PC-9 (cell line): ENCODE data around the gene GMEB2. TPM values are rescaled to one million over a fixed set of nuclear protein-coding genes. Genes with fewer than 3 reads are reported as not detected.
A peak's percentile ranks its signal among the peaks of the same experiment; 100 is the strongest.

ENCODE experiments used
- BruUV-seq: library from RNA; stranded (reverse); fragments of 400-500 nt; replicated peaks from 2 replicates; lab custom pipeline; 2021; lab: Mats Ljungman, UMichigan
- CTCF ChIA-PET: fragments of 300-600 bp; sonication (Branson Sonifier 250); formaldehyde crosslinking; loops from one replicate; lab custom pipeline; 2022; ENCODE audit warnings: antibody characterized with exemption; lab: Charles Lee
- POLR2A ChIA-PET: fragments of 300-600 bp; sonication (Branson Sonifier 250); formaldehyde crosslinking; loops from one replicate; lab custom pipeline; 2022; ENCODE audit warnings: antibody characterized with exemption; ENCODE audit not compliant: unreplicated experiment; lab: Charles Lee
- DNase-seq, 2 experiments: peaks; one replicate each; pipeline versions ENCODE4 v3.0.0 to v3.0.0-alpha.2; 2015 to 2022; ENCODE audit warnings: mixed read lengths in 1 of 2
- H2AFZ ChIP-seq: fragments of 200-600 bp; sonication (generic); 2 replicates; pipeline ENCODE4 v1.8.1; 2017; ENCODE audit warnings: antibody characterized with exemption
- H3F3A ChIP-seq: fragments of 200-600 bp; sonication (generic); 2 replicates; pipeline ENCODE4 v1.8.1; 2017; ENCODE audit warnings: antibody characterized with exemption, mild to moderate bottlenecking, low read depth; ENCODE audit not compliant: insufficient read depth
- H3K27ac ChIP-seq: fragments of 200-600 bp; sonication (generic); 2 replicates; pipeline ENCODE4 v1.6.1; 2016; ENCODE audit warnings: mixed run types
- H3K27me3 ChIP-seq: fragments of 200-600 bp; sonication (generic); 2 replicates; pipeline ENCODE4 v1.6.1; 2016; ENCODE audit warnings: low read depth, mixed run types; ENCODE audit not compliant: insufficient read depth
- H3K36me3 ChIP-seq: fragments of 200-600 bp; sonication (generic); 2 replicates; pipeline ENCODE4 v1.6.1; 2016; ENCODE audit warnings: low read depth, mixed run types
- H3K4me1 ChIP-seq: fragments of 200-600 bp; sonication (generic); replicated peaks from 2 replicates; pipeline ENCODE4 v1.6.1; 2016; ENCODE audit warnings: mixed run types; ENCODE audit not compliant: insufficient read depth
- H3K4me2 ChIP-seq: fragments of 200-600 bp; sonication (generic); 2 replicates; pipeline ENCODE4 v1.6.1; 2017; ENCODE audit warnings: mixed run types
- H3K4me3 ChIP-seq: fragments of 200-600 bp; sonication (generic); 2 replicates; pipeline ENCODE4 v1.6.1; 2016; ENCODE audit warnings: mixed run types
- H3K79me2 ChIP-seq: fragments of 200-600 bp; sonication (generic); 2 replicates; pipeline ENCODE4 v1.6.1; 2017; ENCODE audit warnings: low read depth, mixed run types
- H3K9me2 ChIP-seq: fragments of 200-600 bp; sonication (generic); 2 replicates; pipeline ENCODE4 v1.8.1; 2017; ENCODE audit warnings: mild to moderate bottlenecking; ENCODE audit not compliant: insufficient read depth
- H3K9me3 ChIP-seq: fragments of 200-600 bp; sonication (generic); 2 replicates; pipeline ENCODE4 v1.8.1; 2016; ENCODE audit warnings: low read depth; ENCODE audit not compliant: insufficient read depth
- H4K20me1 ChIP-seq: fragments of 200-600 bp; sonication (generic); 2 replicates; pipeline ENCODE4 v1.8.1; 2017; ENCODE audit not compliant: insufficient read depth
- CTCF ChIP-seq: fragments of 200-600 bp; sonication (generic); conservative IDR thresholded peaks from 2 replicates; pipeline ENCODE4 v1.6.1; 2017; ENCODE audit warnings: mixed run types, antibody characterized with exemption, mild to moderate bottlenecking, moderate library complexity
- EZH2 ChIP-seq: fragments of 200-600 bp; sonication (generic); IDR thresholded peaks from 2 replicates; pipeline ENCODE4 v1.8.0; 2017; ENCODE audit warnings: antibody characterized with exemption, low read depth
- intact Hi-C: fragments of 100-400 bp; cut with micrococcal nuclease; formaldehyde crosslinking; loops from one replicate; pipeline ENCODE4 v1.10.0; 2022; ENCODE audit not compliant: unreplicated experiment
- total RNA-seq: library from RNA; stranded (reverse); gene quantifications from 2 replicates; pipeline ENCODE4 v1.2.3, GENCODE V29; 2021

GMEB2 gene
- total RNA-seq, 1 experiment from 2014 or later, result 19.3 TPM

GRCh38 chr20:63653974-63654668, 27.2 kb upstream of the GMEB2 start:
- no peak for DNase-seq
- TF ChIP-seq CTCF, result no peak
- no peak for TF ChIP-seq EZH2
- no peaks in the 10 kb centered on the region for H3K27me3 ChIP-seq
- intact Hi-C loops, result no loop called here
- H3K4me2 ChIP-seq, result peak overlapping the region; percentile 63
- H3K9me2 ChIP-seq, result no peaks in the 10 kb centered on the region
- H3K4me3 ChIP-seq, result no peak overlapping the region; the same call in 1 of the 2 replicates
- H3F3A ChIP-seq, result peaks cover 24% of the 10 kb centered on the region
- peaks cover 9% of the 10 kb centered on the region for H3K4me1 ChIP-seq
- ChIA-PET CTCF (no interaction called here), POLR2A (no interaction called here)
- H3K9me3 ChIP-seq, result no peaks in the 10 kb centered on the region
- no peak overlapping the region for H3K27ac ChIP-seq
- BruUV-seq, result no TSS peak
- H3K36me3 ChIP-seq, result no peaks in the 10 kb centered on the region
- no peak overlapping the region for H2AFZ ChIP-seq
- peaks cover 6% of the 10 kb centered on the region for H3K79me2 ChIP-seq
- H4K20me1 ChIP-seq, result no peaks in the 10 kb centered on the region

- no peaks in the 10 kb centered on the region for H3K9me3 ChIP-seq
- H3K9me2 ChIP-seq, result no peaks in the 10 kb centered on the region
- no peak for TF ChIP-seq EZH2
- no peak for TF ChIP-seq CTCF
- no peak within 1 kb of the TSS for H2AFZ ChIP-seq
- ChIA-PET POLR2A (no interaction called here), CTCF (interaction anchor here (0.7 kb wide), 1 partner anchor 309 kb away, joined by 3 read pairs; no protein-coding TSS in a partner anchor)
- H3F3A ChIP-seq, result peaks cover 30% of the 10 kb centered on the region
- no peaks in the 10 kb centered on the region for H3K36me3 ChIP-seq
- peak within 1 kb of the TSS; percentile 72 for H3K4me2 ChIP-seq
- intact Hi-C loops, result no loop called here
- BruUV-seq, result no TSS peak
- no peaks in the 10 kb centered on the region for H4K20me1 ChIP-seq
- peak within 1 kb of the TSS; percentile 42; the same call in 1 of the 2 replicates for H3K4me3 ChIP-seq
- DNase-seq, result peak; percentile 53 to 83
- H3K4me1 ChIP-seq, result peaks cover 8% of the 10 kb centered on the region; the same call in 1 of the 2 replicates
- no peak within 1 kb of the TSS for H3K27ac ChIP-seq
- H3K27me3 ChIP-seq, result no peaks in the 10 kb centered on the region
- H3K79me2 ChIP-seq, result no peaks in the 10 kb centered on the region
These were observed 26.4 kb upstream of the GMEB2 start, which contains the start of gene STMN3 for GRCh38 chr20:63653041-63653973. STMN3 (minus strand) TSS chr20:63653424; CDS start chr20:63653345, 79 bp downstream.

- no peaks in the 10 kb centered on the region for H3K79me2 ChIP-seq
- BruUV-seq, result no TSS peak
- peak overlapping the region; percentile 72 for H3K4me2 ChIP-seq
- H2AFZ ChIP-seq, result no peak overlapping the region
- no peaks in the 10 kb centered on the region for H3K36me3 ChIP-seq
- CTCF ChIA-PET, result interaction anchor here (0.6 kb wide), 1 partner anchor 27 kb away, joined by 5 read pairs; no protein-coding TSS in a partner anchor
- H3K9me3 ChIP-seq, result no peaks in the 10 kb centered on the region
- POLR2A ChIA-PET, result no interaction called here
- no peaks in the 10 kb centered on the region for H4K20me1 ChIP-seq
- H3K27me3 ChIP-seq, result no peaks in the 10 kb centered on the region
- no peaks in the 10 kb centered on the region for H3K9me2 ChIP-seq
- peak overlapping the region; percentile 42; the same call in 1 of the 2 replicates for H3K4me3 ChIP-seq
- intact Hi-C loops, result no loop called here
- peaks cover 35% of the 10 kb centered on the region for H3F3A ChIP-seq
- no peak for DNase-seq
- no peak overlapping the region for H3K27ac ChIP-seq
- TF ChIP-seq CTCF (no peak), EZH2 (no peak)
- peaks cover 2% of the 10 kb centered on the region; the same call in 1 of the 2 replicates for H3K4me1 ChIP-seq
These were observed 25.5 kb upstream of the GMEB2 start for GRCh38 chr20:63652192-63652980.
